ENCODE results near the gene SORBS1. TPM values are rescaled to one million over a fixed set of nuclear protein-coding genes. Genes with fewer than 3 reads are reported as not detected.

Gene SORBS1
- total RNA-seq, 4 donors from 2014 or later = 23.3 to 359 (median 72.2) TPM

GRCh38 chr10:95518455-95519452 is 42.4 kb downstream of the SORBS1 start:
- peak overlapping the region; percentile 59 to 85 (median 82) for H3K27ac ChIP-seq

GRCh38 chr10:95517536-95518454 is 43.4 kb downstream of the SORBS1 start:
- Histone ChIP-seq H3K4me1 (peaks cover 6 to 66% (median 12%) of the 10 kb centered on the region in 3 donors), H3K27ac (peak overlapping the region; percentile 59 to 85 (median 82))

More at GRCh38 chr10:95518455-95519452, 42.4 kb downstream of the SORBS1 start:
- no peaks in the 10 kb centered on the region for H3K36me3 ChIP-seq
- peaks cover 6 to 56% (median 6%) of the 10 kb centered on the region in 3 donors for H3K4me1 ChIP-seq
- no peaks in the 10 kb centered on the region for H3K9me3 ChIP-seq
- DNase-seq = no peak
- no peaks in the 10 kb centered on the region for H3K27me3 ChIP-seq
- no peak for TF ChIP-seq POLR2A (IDR thresholded peaks at IDR 0.05)
- no peak for TF ChIP-seq CTCF (IDR thresholded peaks at IDR 0.05)
- H3K4me3 ChIP-seq = peak overlapping the region in 1 of 4 donors; percentile 2
- intact Hi-C loops (cut with DNase I) = no loop called here
- 66 to 81% methylated on average over 6 to 8 of the region's 8 CpGs for WGBS, 2 donors

GRCh38 chr10:95516774-95517373 is 44.3 kb downstream of the SORBS1 start:
- Histone ChIP-seq H3K9me3 (no peaks in the 10 kb centered on the region), H3K4me3 (no peak overlapping the region), H3K27ac (peak overlapping the region; percentile 59 to 85 (median 82)), H3K4me1 (peaks cover 6 to 75% (median 15%) of the 10 kb centered on the region in 3 donors), H3K36me3 (no peaks in the 10 kb centered on the region), H3K27me3 (no peaks in the 10 kb centered on the region)
- intact Hi-C loops (cut with DNase I) = no loop called here
- DNase-seq = no peak
- TF ChIP-seq POLR2A (IDR thresholded peaks at IDR 0.05) = no peak
- 83 to 89% methylated on average over 7 of the region's 7 CpGs for WGBS, 2 donors

More at GRCh38 chr10:95517536-95518454, 43.4 kb downstream of the SORBS1 start:
- WGBS, 2 donors = 37 to 48% methylated on average over 5 of the region's 5 CpGs
- TF ChIP-seq POLR2A (IDR thresholded peaks at IDR 0.05) (no peak), CTCF (IDR thresholded peaks at IDR 0.05) (no peak)
- H3K36me3 ChIP-seq = no peaks in the 10 kb centered on the region
- H3K9me3 ChIP-seq = no peaks in the 10 kb centered on the region
- H3K4me3 ChIP-seq = peak overlapping the region in 1 of 4 donors; percentile 2
- H3K27me3 ChIP-seq = no peaks in the 10 kb centered on the region
- intact Hi-C loops (cut with DNase I) = no loop called here
- no peak for DNase-seq

- no peaks in the 10 kb centered on the region for H3K36me3 ChIP-seq
- H3K4me3 ChIP-seq = no peak overlapping the region
- intact Hi-C loops (cut with DNase I) = no loop called here
- WGBS, 2 donors = 8 to 14% methylated on average over 2 of the region's 2 CpGs
- no peaks in the 10 kb centered on the region for H3K27me3 ChIP-seq
- no peak for TF ChIP-seq CTCF (IDR thresholded peaks at IDR 0.05)
- no peak for TF ChIP-seq POLR2A (IDR thresholded peaks at IDR 0.05)
- H3K9me3 ChIP-seq = no peaks in the 10 kb centered on the region
- peak overlapping the region; percentile 59 to 85 (median 82) for H3K27ac ChIP-seq
- DNase-seq = no peak
- H3K4me1 ChIP-seq = peaks cover 6 to 81% (median 18%) of the 10 kb centered on the region in 3 donors
Observed at GRCh38 chr10:95513941-95514392, 47.2 kb downstream of the SORBS1 start.
